WERI-Rb-1 (cell line): ENCODE results near the gene CYGB.

ENCODE experiments used
- DNase-seq: peaks from one replicate; pipeline ENCODE4 v3.0.0-alpha.2; 2020
- H3K27ac ChIP-seq: fragments of 250-450 bp; sonication (Bioruptor Pico); 2 replicates; pipeline ENCODE4 v1.5.1; 2020; ENCODE audit warnings: mild to moderate bottlenecking, moderate library complexity
- H3K27me3 ChIP-seq: fragments of 250-450 bp; sonication (Bioruptor Pico); 2 replicates; pipeline ENCODE4 v1.5.1; 2021; ENCODE audit warnings: mild to moderate bottlenecking, low read depth, moderate library complexity; ENCODE audit not compliant: insufficient read depth, severe bottlenecking
- H3K36me3 ChIP-seq: fragments of 250-450 bp; sonication (Bioruptor Pico); 2 replicates; pipeline ENCODE4 v1.5.1; 2020; ENCODE audit warnings: mild to moderate bottlenecking, moderate library complexity
- H3K4me3 ChIP-seq: 2 replicates; pipeline ENCODE4 v1.5.1; 2011; ENCODE audit warnings: low read depth, mild to moderate bottlenecking, control low read depth, low read length
- H3K9me3 ChIP-seq: fragments of 250-450 bp; sonication (Bioruptor Pico); 2 replicates; pipeline ENCODE4 v1.5.1; 2021; ENCODE audit warnings: mild to moderate bottlenecking, moderate library complexity; ENCODE audit not compliant: severe bottlenecking
- TF ChIP-seq, protein P1 (sequence below): IDR thresholded peaks from 2 replicates; pipeline ENCODE4 v1.5.1; 2011; ENCODE audit warnings: low read depth, mild to moderate bottlenecking, control low read depth, inconsistent platforms, low read length

CYGB gene

DNA sequence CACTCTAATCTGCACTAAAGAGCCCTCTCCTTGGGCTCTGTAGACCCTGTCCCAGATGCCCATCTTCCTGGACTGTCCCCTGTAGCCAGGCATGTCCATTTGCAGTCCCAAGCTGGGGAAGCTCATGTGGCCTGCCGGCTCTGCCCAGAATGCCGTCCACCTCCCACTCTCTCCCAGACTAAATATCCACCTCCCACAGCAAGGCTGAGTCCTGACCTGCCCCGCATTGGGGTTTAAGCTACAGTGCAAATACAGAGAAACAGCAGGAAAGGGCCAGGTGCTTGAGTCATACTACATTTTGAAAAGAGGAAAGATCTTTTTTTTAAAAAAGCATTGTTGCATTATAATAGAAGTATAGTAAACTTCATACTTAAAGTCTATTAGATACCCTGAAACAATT, 45.2 kb upstream of the CYGB start:
- TF ChIP-seq, protein P1, sequence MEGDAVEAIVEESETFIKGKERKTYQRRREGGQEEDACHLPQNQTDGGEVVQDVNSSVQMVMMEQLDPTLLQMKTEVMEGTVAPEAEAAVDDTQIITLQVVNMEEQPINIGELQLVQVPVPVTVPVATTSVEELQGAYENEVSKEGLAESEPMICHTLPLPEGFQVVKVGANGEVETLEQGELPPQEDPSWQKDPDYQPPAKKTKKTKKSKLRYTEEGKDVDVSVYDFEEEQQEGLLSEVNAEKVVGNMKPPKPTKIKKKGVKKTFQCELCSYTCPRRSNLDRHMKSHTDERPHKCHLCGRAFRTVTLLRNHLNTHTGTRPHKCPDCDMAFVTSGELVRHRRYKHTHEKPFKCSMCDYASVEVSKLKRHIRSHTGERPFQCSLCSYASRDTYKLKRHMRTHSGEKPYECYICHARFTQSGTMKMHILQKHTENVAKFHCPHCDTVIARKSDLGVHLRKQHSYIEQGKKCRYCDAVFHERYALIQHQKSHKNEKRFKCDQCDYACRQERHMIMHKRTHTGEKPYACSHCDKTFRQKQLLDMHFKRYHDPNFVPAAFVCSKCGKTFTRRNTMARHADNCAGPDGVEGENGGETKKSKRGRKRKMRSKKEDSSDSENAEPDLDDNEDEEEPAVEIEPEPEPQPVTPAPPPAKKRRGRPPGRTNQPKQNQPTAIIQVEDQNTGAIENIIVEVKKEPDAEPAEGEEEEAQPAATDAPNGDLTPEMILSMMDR: no peak
- Histone ChIP-seq H3K9me3 (peaks cover 10% of the 10 kb centered on the region), H3K27me3 (no peaks in the 10 kb centered on the region), H3K4me3 (no peak overlapping the region), H3K36me3 (no peaks in the 10 kb centered on the region), H3K27ac (no peak overlapping the region)
- no peak for DNase-seq

DNA sequence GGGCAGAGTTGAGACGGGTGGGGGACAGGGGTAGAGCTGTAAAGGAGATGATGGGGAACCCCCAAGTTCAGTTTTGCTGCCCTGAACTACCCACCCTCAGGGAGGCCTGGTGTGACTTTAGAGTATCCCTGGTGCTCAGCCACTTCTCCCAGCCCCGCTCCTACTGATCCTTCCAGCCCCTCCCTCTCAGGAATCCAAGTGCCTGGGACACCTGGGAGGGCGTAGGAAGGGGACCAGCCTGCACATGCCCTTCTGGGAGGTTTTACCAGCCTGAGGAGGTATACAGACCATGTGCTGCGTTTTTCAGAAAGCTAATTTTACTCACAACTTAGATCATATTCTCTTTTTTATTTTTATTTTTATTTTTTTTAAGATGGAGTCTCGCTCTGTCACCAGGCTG, 44.0 kb upstream of the CYGB start:
- TF ChIP-seq, protein P1: no peak
- Histone ChIP-seq H3K27ac (peak overlapping the region; percentile 41), H3K4me3 (no peak overlapping the region), H3K36me3 (no peaks in the 10 kb centered on the region), H3K27me3 (no peaks in the 10 kb centered on the region), H3K9me3 (peaks cover 10% of the 10 kb centered on the region)
- DNase-seq: peak; percentile 64

- DNase-seq: no peak
- H3K36me3 ChIP-seq: no peaks in the 10 kb centered on the region
- H3K27ac ChIP-seq: no peak overlapping the region
- TF ChIP-seq, protein P1: no peak
- no peak overlapping the region for H3K4me3 ChIP-seq
- no peaks in the 10 kb centered on the region for H3K27me3 ChIP-seq
- H3K9me3 ChIP-seq: peaks cover 1% of the 10 kb centered on the region
Measured at GRCh38 chr17:76579281-76579680, 41.8 kb upstream of the CYGB start.

DNA sequence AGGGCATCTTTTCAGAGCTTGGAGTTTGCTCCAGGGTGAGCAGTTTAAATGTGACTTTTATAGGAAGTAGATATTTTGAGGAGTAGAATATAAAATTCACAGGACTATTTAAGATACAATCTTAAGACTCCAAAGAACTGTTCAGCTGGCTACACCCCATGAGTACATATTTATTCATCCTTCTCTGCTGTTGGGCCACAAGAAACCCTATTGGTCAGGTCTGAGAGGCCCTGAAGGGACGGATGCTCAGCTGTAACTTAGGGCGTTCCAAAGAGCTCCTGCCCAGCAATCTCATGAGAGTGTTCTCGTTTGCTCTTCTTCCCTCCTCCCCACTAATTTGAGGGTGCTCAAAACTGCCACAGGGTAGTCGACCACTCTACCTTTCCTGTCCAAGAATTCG, 40.9 kb upstream of the CYGB start:
- Histone ChIP-seq H3K27ac (peak overlapping the region; percentile 70), H3K9me3 (no peaks in the 10 kb centered on the region), H3K27me3 (no peaks in the 10 kb centered on the region), H3K36me3 (no peaks in the 10 kb centered on the region), H3K4me3 (no peak overlapping the region)
- TF ChIP-seq, protein P1: no peak
- no peak for DNase-seq

- H3K36me3 ChIP-seq: no peaks in the 10 kb centered on the region
- H3K27ac ChIP-seq: peak overlapping the region; percentile 70
- TF ChIP-seq, protein P1: no peak
- no peaks in the 10 kb centered on the region for H3K27me3 ChIP-seq
- no peak overlapping the region for H3K4me3 ChIP-seq
- H3K9me3 ChIP-seq: no peaks in the 10 kb centered on the region
- peak; percentile 92 for DNase-seq
Measured at GRCh38 chr17:76577876-76578275, 40.4 kb upstream of the CYGB start.

- TF ChIP-seq, protein P1: no peak
- Histone ChIP-seq H3K27me3 (no peaks in the 10 kb centered on the region), H3K4me3 (no peak overlapping the region), H3K27ac (no peak overlapping the region), H3K9me3 (no peaks in the 10 kb centered on the region), H3K36me3 (no peaks in the 10 kb centered on the region)
- DNase-seq: no peak
Measured at GRCh38 chr17:76576189-76576588, 38.7 kb upstream of the CYGB start.
